ENCODE measurements around the gene EGFL7.

DNA sequence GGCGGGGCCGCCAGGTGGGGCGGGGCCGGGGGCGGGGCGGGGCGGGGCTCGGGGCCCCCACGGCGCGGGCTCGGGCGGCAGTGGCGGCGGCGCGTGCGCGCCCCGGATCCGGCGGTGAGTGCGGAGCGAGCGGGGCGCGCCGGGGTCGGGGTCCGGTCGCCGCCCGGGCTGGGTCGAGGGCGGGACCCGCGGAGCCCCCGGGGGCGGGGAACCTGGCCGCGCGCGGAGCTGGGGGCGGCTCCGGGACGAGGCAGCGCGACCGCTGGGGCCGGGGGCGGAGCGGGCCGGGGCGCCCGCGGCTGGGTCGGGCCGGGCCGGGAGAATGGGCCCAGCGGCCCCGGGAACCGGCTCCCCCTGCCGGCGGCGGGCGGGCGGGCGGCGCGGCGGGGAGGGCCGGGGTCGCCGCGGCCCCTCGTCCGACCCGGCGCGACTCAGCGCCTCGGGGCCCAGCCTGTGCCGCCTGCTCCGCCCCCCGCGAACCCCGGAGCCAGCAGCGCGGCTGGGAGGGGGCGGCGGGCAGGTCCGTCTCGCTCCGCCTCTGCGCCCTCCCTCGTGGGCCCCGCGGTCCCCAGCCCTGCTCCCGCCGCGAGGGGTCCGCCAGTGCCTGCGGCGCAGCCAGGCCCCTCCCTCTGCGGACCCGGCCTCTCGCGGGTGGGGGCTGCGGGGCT lies 3.1 kb downstream of the EGFL7 start:
- TF ChIP-seq CTCF (conservative IDR thresholded peaks at IDR 0.05) = no peak
- TF ChIP-seq EZH2 (IDR thresholded peaks at IDR 0.05; ENCODE audit: low read depth) = no peak
